ENCODE data around the gene ITIH4.
A peak's percentile ranks its signal among the peaks of the same experiment; 100 is the strongest.

ITIH4 gene

GRCh38 chr3:52847726-52848125 lies 17.3 kb upstream of the ITIH4 start:
- DNase-seq: no peak

- DNase-seq: no peak
Observed at GRCh38 chr3:52847241-52847640, 16.8 kb upstream of the ITIH4 start.

DNA sequence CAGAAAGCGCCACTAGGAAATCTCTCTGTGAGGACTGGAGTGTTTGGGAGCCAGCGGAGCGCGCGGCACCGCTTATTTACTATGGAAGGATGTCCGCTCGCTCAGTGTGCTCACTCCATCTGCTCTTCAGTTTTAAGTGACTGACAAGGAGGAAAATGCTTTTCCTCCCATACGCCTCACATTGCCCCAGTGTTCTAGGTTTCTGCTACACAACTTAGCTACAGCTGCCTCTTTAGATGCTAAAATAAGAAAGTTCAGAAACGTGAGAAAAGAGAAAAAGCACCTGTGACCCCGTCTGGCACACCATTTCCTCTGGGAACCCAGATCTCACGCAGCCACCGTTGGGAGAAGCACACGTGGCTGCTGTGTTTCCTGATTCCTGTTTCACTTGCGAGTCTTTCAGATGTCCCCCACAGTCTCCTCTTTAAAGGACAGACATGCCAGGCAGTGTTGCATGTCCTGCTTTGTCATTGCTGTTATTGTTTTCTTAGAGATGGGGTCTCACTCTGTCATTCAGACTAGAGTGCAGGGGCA lies 16.0 kb upstream of the ITIH4 start:
- DNase-seq: no peak

DNA sequence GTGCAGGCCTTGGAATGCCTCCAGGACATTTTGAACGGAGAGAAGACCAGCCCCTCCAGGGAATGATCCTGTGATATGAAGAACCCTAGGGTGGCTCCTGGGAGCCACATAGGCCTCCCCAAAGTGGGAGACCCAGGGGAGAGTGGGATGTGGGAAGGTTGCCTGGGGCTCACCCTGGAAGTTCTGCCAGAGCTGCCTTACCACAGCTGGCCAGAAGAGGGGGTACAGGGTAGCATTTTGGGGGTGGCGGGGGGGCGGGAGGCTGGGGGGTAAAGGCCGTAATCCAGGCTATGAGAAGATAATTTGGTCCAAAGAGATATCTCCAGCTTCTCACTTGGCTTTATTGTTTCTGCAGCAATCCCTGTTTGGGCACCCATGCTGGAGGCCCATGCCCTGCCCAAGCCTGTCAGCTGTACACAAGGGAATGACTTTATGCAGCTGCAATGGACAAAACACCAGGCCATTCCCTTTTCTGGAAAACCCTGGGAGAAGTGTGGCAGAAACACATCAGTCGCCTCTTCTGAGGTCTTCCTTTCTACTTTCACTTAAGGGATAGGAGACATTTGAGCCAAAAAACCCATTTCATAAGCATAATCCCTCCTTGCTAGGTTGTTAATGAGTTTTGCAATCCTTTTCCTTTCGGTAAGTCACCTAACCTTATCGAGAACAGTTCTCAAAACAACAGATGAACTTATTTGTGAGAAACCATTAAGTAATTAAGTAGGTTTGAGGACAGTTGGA lies 15.4 kb upstream of the ITIH4 start:
- no peak for DNase-seq

DNA sequence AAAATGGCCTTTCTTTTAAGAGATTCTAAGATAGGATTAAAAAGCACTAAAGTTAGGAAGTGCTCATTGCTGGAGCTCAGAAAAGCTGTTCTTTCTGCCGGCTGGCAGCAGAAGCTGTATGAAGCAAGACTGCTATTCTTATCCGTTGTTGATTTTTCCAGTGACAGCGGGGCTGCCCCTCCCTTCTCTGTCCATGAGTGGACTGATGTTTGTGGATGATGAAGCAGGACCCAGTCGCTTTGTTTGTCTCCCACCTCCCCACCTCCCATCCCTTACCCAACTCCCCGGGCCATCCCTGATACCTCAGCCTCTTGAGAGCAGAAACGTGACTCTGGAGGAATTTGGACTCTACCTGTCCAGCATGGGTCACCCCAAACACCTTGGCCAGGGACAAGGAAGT lies 14.7 kb upstream of the ITIH4 start:
- peak; percentile 37 for DNase-seq

- DNase-seq: no peak
Observed at GRCh38 chr3:52844290-52844975, 14.0 kb upstream of the ITIH4 start.

DNA sequence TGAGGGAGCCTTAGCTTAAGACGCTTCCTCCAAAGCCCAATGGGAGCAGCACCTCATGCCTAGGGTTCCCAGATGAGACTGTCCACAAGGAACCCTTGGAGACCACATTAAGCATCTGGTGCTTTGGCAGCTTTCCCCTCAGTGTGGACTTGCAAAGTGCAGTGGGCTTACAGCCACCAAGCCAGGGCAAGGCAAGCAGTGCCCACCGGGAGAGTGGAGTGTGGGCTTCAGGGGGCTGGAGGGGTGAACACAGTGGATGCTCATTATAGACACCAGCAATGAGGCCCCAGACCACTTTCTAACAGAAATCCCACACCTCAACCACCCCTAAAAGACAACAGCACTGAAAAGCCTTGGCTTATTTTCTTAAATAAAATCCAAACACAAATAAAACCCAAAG lies 13.4 kb upstream of the ITIH4 start:
- DNase-seq: no peak

- DNase-seq: no peak
Observed at GRCh38 chr3:52843108-52843865, 12.8 kb upstream of the ITIH4 start.

DNA sequence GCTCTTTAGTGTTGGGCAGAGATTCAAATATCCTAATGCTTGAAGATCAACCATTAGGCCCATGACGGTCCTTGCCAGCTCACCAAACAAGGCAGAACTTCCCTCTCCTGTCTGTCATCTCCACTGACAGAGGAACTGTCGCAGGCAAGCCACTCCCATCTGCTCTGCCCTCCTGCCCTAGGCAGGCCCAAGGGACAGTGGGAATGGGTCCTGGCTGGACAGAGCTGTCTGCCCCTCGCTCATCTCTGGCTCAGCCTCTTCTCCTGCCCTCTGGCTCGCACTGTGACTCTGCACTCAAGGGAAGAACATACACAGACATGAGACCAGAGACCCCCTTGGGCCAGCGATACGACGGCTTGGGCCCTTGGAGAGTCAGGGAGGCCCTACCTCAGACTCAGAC lies 12.0 kb upstream of the ITIH4 start:
- DNase-seq: no peak

- DNase-seq: no peak
Observed at GRCh38 chr3:52841981-52842340, 11.5 kb upstream of the ITIH4 start.

- no peak for DNase-seq
Observed at GRCh38 chr3:52841211-52841980, 10.9 kb upstream of the ITIH4 start.

DNA sequence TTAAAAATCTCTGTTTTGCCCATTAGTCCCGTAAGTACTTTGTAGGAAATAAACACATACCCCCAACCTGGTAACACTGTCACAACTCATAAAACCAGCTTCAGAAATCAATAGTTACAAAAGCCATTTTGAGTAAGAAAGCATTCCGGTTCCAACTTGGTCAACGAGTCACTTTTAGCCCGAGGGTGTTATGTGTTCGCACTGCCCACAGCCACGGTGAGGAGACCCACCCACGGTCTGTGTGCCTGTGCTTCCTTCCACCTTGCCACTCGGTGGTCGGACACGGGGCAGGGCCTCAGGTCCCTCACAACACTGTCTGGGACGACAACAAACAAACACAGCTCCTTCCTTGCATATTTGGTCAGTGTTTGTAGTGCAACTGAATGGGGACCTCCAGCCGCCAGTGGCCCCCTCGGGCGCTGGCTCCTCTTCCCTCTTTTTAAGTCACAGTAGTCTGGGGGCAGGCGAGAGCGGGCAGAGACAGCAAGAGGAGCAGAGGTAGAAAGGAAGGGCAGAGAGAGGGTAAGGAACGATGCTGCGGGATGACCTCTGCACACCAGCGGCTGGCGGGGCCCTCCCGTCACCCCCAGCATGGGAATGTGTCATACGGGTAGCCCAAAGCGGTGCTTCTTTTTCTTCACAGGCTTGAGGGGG lies 9.5 kb upstream of the ITIH4 start:
- DNase-seq: no peak

DNA sequence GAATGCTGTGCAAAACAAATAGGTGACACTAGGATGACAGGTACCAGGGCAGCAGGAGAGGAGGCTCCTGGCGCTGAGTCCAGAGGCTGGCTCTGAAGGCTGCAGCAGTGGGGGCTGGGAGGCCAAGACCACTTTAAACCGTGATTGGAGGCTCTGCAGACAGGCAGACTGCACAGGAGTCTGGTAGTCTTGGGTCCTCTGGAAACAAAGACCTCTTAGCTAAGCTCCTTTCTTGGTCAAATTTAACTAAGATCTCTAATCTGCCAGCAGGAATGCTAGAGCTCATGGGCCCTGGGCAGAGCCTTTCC lies 8.8 kb upstream of the ITIH4 start:
- DNase-seq: no peak

GRCh38 chr3:52838561-52839267 lies 8.2 kb upstream of the ITIH4 start:
- DNase-seq: no peak

DNA sequence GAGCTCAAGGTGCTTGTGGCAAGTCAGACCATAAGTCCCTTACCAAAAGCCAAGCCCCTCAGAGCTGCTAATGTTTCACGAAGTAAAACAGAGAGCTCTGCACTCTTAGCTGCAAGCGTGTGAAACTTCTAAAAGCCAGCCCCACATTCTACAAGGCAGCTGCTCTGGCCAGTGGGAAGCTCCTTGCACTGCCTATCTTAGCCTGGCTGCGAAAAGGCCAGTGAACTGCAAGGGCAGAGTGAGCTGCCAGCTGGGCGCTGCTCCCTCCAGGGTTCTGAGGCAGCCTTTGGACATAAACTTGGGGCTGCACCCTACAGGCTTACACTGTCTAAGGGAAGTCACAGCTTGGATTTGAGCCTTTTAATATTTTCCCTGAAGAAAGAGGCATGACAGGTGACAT lies 6.5 kb upstream of the ITIH4 start:
- no peak for DNase-seq

DNA sequence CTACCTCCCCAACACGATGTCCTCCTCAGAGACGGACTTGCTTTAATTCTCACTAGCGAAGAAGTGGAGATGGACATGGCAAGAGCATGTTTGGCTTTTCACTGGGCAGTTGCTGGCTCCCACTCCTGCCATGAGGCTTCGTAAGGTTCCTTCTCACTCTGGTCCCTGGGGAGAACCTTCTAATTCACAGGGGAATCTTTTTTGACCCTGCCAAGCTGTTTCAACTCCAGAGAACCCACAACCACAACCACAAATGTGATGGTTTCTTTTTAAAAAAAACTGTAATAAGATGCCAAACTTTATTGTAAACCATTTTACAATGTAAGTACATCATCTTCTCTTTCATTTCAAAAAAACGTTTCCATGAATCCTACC lies 6.0 kb upstream of the ITIH4 start:
- no peak for DNase-seq

- no peak for DNase-seq
Observed at GRCh38 chr3:52835766-52836470, 5.4 kb upstream of the ITIH4 start.

DNA sequence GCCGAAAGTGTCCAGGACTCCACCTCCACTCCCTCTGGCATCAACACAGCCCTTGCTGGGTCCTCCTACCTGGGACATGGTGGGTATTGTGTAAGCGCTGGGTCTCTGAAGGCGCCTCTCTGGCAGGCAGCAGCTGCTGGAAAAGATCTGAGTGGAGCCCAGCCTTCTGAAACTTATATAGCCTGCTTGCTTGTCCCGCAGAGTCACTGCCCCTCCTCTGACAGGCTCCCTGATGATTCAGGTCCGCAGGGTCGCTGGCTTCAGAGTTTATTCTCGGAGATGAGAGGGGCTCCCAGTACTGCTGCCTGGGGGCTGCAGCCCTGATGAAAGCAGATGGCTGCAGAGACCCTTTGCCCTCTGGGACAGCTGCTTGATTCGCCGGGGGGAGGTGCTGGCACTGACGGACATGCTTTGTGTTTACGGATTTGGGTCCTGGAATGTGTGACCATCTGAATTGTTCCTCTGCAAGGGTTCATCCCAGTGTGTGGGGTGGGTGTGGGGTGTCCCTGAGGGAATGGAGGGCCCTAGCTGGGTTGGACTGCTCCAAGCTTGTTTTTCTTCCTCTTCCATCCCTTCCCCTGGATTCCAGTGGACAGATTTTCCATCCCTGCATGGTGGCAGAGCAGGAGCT lies 4.5 kb upstream of the ITIH4 start, which contains the start of gene MUSTN1:
MUSTN1 (minus strand) TSS at position 149 of the 631 bp plus-strand sequence; CDS start at position 78, 71 bp downstream.
- DNase-seq: no peak

GRCh38 chr3:52833202-52833601 lies 2.7 kb upstream of the ITIH4 start:
- DNase-seq: no peak

DNA sequence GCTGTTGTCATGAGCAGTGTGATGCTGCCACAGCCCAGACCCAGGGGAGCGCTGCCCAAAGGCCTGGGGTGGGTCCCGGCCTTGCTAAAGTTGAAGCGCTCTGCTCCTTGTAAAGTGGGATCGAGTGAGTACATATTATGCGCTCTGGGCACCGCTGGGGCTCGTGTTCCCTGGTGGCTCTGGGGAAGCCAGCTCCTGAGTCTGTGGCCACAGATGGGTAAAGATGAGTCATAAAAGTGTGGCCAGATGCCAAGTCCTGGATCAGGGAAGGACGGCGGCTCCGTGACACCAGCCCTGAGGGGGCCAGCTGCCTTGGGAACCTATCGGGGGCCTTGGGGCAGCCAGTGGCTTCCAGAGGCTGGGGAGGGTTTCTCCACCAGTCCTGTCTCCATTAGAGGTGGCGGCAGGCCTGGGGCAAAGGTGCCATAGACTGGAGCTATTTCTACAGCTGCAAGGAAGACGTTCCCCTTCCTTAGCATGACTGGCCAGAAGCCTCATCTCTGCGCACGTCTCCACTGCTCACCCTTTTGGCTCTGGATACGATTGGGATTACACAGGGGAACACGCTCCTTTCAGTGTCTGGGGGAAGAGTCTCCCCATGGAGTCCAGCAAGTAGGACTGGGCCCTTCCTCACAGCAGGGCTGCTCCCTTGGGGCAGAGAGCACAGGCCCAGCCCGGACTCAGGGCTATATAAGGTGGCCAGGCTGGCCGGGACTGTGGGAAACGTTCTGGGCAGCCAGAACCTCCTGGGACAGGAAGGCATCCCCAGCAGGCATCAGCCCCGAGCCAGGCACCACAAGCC lies 1.2 kb upstream of the ITIH4 start:
- peak; percentile 70 for DNase-seq
